Measurements from ENCODE around the gene PDK2.

- TF ChIP-seq ZNF384 (IDR thresholded peaks at IDR 0.05) (no peak), NFRKB (IDR thresholded peaks at IDR 0.05) (no peak), SUZ12 (IDR thresholded peaks at IDR 0.05) (no peak), BHLHE40 (IDR thresholded peaks at IDR 0.05; ENCODE audit: borderline replicate concordance) (no peak), HDGF (IDR thresholded peaks at IDR 0.05; ENCODE audit: borderline replicate concordance) (no peak), ELF4 (IDR thresholded peaks at IDR 0.05) (no peak)
- TF ChIP-seq, protein P1, sequence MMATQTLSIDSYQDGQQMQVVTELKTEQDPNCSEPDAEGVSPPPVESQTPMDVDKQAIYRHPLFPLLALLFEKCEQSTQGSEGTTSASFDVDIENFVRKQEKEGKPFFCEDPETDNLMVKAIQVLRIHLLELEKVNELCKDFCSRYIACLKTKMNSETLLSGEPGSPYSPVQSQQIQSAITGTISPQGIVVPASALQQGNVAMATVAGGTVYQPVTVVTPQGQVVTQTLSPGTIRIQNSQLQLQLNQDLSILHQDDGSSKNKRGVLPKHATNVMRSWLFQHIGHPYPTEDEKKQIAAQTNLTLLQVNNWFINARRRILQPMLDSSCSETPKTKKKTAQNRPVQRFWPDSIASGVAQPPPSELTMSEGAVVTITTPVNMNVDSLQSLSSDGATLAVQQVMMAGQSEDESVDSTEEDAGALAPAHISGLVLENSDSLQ (IDR thresholded peaks at IDR 0.05): no peak
Observed at GRCh38 chr17:50059256-50059655, 35.9 kb upstream of the PDK2 start.

Measured in HEK293T (cell line).